GM18507 (cell line): ENCODE measurements around the gene SCAF1.
A peak's percentile ranks its signal among the peaks of the same experiment; 100 is the strongest.

ENCODE experiments used
- DNase-seq: peaks from one replicate; pipeline ENCODE4 v3.0.0; 2011; ENCODE audit warnings: low read depth; ENCODE audit not compliant: insufficient read length; ENCODE audit errors: extremely low spot score
- FAIRE-seq: peaks from 2 replicates; lab custom pipeline; 2011; peaks lifted over from hg19 to GRCh38; lab: Jason Lieb, UNC

The SCAF1 gene

DNA sequence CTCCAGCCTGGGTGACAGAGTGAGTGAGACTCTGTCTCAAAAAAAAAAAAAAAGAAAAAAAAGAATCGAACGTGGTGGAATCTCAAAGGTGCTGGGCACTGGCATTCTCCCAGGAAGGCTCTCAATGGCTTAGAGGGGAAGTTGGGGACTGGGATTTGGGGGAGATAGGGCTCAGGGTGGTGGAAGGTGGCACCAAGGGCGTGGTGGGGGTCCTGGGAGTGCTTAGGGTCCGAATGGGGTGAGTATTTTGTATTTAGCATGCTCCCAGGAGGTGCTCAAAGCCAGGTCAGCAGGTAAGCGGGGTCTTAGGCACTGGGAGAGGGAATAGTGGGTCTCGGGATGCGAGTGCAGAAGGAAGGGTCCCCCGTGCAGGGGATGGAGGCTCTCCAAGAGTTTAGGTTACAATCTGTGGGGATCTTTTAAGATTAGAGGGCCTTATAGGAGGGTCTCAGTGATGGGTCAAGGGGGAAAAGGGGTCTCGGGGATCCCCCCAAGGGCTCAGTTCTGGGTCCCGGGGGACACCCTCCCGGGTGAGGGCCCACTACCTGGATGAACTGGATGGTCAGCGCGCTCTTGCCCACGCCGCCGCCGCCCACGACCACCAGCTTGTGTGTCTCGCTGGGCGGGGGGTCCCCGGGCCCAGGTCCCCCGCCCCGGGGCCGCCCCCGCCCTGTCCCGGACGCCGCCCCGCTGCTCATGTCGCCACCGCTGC, 2.5 kb upstream of the SCAF1 start:
- FAIRE-seq, result no peak
- no peak for DNase-seq

DNA sequence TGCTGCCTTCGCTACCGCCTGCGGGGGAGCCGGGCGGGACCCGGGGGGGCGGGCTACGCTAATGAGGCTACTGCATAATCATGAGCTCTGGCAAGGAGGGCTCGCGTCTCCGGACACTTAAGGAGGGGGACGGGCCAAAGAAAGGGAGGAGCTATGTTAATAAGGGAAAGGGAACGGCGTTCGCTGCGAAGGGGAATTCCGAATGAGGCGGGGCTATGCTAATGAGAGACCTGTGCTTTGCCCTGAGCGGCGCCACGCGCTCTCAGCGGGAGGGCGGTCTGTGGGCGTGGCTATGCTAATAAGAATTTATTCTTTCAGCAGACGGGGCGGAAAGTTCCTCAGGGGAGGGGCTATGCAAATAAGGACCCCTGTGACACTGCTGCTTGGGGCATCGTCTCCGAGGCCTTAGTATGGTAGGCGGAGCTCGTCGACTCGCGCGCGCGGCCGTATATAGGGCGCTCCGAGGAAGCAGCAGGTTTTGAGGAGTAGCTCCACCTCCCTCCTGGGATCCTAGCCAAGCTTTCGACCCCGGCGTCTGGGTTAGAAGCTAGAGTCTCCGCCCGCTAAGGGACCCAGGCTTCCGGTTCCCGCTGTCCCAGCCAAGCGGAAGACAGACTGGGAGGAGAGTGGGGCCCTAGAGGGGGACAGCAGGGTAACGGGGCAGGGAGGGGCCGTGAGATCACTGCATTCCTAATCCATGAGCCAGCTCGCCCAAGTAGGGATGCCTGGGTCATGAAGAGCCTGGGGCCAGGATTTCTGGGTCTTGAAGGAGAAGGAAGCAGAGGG, 1.7 kb upstream of the SCAF1 start, which contains the start of gene RRAS:
Gene RRAS (minus strand): TSS at position 31 of the 786 bp plus-strand sequence. CDS start 45 bp downstream, outside the sequence.
- DNase-seq (peak; percentile 94), FAIRE-seq (peak; percentile 99)

DNA sequence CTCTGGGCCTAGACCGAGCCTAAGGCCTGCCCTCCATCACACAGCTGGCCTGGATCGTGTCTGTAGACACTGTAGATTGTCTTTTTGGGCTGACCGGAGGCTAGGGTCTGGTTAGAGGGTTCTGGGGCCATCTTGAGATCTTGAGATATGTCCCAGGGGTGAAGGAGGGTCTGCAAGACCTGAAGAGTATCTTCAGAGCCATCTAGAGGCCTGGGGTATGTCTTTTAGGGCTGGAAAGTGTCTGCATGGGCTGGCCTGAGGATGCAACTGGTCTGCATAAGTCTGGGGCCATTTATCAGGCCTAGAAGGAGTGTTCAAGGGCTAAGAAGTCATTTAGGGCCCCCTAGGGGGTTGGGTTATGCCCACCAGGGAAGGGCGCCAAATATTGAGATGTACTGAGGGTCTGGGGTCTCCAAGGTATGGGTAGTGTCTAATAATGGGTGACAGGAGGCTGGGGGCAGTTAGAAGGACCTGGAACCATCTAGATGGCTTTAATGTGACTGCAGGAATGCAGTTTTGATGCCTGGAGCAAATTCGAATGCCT, 555 bp downstream of the SCAF1 start:
- no peak for FAIRE-seq
- no peak for DNase-seq

DNA sequence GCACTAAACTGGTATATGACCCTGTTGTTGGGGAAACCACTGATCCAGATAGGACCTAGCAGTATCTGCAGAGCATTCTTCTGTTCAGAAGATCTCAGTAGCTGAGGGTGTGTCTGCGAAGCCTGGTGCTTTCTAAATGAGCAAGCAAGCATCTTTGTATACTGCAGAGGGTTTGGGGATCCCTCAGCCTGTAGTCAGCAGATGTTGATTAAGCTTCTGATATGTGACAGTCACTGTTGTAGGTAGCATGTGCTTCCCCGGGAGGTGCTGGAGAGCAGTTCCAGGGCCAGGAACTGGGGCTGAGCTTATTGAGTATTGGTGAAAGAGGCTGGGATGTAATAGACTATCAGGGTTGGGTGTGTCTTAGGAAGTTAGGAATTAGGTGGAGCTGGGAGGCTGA, 1.5 kb downstream of the SCAF1 start:
- DNase-seq (no peak), FAIRE-seq (peak; percentile 38)

DNA sequence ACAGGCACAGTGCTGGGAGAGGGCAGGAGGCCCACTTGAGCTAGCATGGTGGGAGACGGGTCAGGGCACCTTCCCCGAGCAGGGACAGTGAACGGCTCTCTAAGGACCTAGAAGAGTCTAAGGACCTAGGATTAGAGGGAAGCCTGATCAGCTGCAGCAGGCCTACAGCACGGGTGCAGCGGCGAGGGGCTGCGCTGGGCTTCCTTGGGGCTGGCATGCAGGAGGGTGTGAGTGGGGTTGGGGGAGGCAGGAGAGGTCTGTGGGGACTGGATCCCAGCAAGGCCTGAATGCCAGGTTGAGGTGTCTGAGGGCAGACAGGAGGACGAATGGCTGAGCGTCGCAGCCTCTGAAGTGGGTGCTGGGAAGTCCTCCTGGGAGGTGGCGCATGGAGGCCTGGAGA, 3.6 kb downstream of the SCAF1 start:
- FAIRE-seq (no peak), DNase-seq (no peak)

DNA sequence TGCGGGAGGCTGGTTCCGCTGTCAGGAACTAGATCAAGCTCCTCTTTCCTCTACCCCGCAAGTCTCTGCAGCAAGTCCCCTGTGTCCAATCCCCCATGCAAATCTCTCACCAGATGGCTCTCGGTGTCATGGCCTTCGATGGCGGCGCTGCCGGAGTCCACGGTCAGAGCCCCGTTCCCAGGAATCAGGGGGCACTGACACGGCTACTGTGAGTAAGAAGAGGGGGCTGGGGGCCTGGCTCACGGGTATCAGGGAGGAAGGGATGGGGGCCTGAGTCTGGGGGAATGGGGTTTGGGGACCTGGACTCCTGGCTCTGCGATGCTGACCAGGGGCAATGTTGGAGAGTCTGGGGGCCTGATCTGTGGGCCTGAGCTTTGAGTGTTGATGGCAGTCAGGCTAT, 4.0 kb downstream of the SCAF1 start:
- no peak for DNase-seq
- no peak for FAIRE-seq

DNA sequence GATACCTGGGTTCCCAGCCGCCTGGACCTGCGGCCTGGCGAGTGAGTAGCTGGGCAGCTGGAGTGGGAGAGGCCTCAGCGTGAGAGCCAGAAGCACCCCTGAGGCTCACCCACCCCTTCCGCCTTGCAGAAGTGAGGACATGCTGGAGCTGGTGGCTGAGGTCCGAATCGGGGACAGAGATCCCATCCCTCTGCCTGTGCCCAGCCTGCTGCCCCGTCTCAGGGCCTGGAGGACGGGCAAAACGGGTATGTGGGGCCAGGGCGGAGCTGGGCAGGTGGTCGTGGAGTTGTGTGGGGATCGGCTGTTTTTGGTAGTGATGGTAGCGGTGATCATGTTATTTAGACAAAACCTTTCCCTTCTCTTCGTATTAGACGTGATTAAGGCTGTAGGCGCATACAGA, 4.6 kb downstream of the SCAF1 start:
- DNase-seq (no peak), FAIRE-seq (no peak)

DNA sequence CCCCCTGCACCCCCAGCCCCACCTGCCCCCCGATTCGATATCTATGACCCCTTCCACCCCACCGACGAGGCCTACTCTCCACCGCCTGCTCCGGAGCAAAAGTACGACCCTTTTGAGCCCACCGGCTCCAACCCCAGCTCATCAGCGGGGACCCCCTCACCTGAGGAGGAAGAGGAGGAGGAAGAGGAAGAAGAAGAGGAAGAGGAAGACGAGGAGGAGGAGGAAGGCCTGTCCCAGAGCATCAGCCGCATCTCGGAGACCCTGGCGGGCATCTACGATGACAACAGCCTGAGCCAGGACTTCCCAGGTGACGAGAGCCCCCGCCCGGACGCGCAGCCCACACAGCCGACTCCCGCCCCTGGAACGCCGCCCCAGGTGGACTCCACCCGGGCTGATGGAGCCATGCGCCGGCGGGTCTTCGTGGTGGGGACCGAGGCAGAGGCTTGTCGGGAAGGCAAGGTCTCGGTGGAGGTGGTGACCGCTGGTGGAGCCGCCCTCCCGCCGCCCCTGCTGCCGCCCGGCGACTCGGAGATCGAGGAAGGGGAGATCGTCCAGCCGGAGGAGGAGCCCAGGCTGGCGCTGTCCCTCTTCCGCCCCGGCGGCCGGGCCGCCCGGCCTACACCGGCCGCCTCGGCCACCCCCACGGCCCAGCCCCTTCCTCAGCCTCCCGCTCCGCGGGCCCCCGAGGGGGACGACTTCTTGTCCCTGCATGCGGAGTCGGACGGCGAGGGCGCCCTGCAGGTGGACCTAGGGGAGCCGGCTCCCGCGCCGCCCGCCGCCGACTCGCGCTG, 9.2 kb downstream of the SCAF1 start:
- DNase-seq (no peak), FAIRE-seq (no peak)

DNA sequence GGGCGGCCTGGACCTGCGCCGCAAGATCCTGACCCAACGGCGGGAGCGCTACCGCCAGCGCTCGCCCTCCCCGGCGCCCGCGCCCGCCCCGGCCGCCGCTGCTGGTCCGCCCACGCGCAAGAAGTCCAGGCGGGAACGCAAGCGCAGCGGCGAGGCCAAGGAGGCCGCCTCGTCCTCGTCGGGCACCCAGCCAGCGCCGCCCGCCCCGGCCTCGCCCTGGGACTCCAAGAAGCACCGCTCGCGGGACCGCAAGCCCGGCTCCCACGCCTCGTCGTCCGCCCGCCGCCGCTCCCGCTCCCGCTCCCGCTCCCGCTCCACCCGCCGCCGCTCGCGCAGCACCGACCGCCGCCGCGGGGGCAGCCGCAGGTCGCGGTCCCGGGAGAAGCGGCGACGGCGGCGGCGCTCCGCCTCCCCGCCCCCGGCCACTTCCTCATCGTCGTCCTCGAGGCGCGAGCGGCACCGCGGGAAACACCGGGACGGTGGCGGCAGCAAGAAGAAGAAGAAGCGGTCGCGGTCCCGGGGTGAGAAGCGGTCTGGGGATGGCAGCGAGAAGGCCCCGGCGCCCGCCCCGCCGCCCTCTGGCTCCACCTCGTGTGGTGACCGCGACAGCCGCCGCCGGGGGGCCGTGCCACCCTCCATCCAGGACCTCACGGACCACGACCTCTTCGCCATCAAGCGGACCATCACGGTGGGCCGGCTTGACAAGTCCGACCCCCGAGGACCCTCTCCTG, 10.0 kb downstream of the SCAF1 start:
- DNase-seq (no peak), FAIRE-seq (no peak)

DNA sequence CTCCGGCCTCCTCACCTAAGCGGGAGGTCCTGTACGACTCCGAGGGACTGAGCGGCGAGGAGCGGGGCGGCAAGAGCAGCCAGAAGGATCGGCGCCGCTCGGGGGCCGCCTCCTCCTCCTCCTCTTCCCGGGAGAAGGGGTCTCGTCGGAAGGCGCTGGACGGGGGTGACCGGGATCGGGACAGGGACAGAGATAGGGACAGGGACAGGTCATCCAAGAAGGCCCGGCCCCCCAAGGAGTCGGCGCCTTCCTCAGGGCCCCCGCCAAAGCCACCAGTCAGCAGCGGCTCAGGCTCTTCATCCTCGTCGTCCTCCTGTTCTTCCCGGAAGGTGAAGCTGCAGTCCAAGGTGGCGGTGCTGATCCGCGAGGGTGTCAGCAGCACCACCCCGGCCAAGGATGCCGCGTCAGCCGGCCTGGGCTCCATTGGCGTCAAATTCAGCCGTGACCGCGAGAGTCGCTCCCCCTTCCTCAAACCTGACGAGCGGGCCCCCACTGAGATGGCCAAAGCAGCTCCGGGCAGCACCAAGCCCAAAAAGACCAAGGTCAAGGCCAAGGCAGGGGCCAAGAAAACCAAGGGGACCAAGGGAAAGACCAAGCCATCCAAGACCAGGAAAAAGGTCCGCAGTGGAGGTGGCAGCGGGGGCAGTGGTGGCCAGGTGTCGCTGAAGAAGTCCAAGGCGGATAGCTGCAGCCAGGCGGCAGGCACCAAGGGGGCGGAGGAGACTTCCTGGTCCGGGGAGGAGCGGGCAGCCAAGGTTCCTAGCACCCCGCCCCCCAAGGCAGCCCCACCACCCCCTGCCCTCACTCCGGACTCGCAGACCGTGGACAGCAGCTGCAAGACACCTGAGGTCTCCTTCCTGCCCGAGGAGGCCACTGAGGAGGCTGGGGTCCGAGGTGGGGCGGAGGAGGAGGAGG, 10.8 kb downstream of the SCAF1 start:
- no peak for DNase-seq
- FAIRE-seq, result no peak

DNA sequence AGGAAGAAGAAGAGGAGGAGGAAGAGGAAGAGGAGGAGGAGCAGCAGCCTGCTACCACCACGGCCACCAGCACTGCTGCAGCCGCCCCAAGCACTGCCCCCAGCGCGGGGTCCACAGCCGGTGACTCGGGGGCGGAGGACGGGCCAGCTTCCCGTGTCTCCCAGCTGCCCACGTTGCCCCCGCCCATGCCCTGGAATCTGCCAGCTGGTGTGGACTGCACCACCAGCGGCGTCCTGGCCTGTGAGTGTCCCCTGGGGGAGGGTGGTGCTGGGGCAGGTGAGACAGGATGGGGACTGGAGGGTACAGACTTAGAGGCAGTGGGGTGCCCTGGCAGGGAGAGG, 11.4 kb downstream of the SCAF1 start:
- DNase-seq (no peak), FAIRE-seq (no peak)

DNA sequence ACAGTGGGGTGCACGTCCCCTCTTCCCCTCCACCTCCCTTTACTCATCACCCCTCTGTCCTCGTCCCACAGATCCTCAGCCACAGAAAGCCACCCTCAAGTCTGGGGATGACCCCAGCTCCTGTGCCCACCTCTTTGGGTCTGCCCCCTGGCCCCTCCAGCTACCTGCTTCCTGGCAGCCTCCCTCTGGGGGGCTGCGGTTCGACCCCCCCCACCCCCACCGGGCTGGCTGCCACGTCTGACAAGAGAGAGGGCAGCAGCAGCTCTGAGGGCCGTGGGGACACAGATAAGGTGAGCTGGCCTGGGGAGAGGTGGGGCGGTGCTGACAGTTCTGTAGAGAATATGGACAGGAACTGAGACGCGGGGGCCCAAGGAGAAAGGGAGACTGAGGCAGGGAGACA, 12.6 kb downstream of the SCAF1 start:
- no peak for FAIRE-seq
- no peak for DNase-seq

DNA sequence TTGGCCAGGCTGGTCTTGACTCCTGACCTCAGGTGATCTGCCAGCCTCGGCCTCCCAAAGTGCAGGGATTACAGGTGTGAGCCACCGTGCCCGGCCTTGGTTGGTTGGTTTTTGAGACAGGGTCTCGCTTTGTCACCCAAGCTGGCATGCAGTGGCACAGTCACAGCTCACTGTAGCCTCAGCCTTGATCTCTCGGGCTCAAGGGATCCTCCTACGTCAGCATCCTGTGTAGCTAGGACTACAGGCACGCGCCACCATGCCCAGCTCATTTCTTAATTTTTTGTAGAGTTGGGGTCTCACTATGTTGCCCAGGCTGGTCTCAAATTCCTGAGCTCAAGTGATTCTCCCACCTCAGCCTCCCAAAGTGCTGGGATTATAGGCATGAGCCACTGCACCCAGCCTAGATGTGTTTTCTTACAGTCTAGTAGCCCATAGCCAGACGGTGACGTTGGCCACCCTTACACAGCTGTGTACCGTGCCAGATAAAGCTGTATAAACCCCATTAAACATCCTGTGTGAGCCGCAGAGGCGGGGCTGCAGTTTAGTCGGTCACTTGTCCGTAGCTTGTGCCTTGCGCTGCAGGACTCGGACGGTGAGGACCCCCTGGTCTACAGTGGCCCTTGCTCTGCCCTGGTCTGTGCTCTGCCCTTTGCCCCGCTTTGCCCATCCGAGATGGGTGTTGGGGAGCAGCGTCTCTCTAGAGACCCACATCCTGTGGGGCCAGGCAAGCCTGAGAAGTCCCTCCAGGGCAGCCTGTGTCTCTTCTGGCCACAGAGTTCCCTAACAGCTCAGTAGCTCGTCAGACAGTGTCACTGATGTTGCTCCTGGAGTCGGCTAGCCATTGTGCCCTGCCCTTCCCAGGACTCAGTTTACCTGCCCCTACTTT, 13.8 kb downstream of the SCAF1 start:
- no peak for DNase-seq
- FAIRE-seq, result no peak

DNA sequence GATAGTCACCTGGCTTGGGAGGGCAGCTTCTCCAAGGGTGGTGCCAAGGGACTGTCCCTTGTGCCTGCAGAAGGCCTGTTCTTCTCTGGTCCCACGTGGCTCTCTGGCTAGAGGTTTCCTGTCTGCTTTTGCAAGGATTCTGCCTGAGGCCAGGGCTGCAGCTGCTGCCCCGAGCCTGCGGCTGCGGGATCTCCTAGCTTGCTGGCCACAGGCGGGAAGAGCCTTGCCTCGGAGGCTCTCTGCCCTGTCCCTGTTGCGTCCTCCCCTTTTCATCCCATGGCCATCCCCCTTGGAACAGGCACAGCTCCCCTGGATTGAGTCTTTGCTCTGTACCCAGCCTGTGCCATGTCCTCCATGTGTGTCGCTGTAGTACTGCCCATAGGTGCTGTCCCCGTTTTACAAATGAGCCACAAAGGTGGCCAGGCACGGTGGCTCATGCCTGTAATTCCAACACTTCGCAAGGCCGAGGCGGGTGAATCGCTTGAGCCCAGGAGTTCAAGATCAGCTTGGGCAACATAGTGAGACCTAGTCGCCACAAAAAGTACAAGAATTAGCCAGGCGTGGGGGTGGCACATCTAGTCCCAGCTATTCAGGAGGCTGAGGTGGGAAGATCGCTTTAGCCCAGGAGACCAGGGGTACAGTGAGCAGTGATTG, 14.6 kb downstream of the SCAF1 start:
- FAIRE-seq, result no peak

DNA sequence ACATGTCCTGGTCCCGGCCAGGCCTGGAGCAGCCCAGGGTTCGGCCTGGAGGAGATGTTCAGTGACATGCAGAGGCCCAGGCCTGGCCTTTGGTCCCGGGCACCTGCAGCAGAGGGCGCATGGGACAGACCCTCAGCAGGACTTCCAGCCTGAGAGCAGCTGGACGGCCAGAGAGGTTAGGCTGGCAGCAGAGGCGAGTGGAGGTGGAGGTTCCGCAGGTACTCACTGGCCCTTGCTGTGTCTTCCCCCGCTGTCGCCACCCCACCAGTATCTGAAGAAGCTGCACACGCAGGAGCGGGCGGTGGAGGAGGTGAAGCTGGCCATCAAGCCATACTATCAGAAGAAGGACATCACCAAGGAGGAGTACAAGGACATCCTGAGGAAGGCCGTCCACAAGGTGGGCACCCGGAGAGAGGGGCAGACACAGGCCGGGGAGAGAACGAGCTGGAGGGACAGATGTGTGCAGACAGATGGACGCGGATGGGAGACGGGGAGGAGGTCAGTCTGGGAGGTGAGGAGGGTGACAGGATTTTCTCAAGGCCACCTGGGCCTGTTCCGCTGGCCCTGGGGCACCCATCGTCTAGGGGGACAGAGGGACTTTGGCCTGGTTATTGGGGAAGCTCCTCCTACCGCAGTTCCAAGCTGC, 15.6 kb downstream of the SCAF1 start:
- DNase-seq, result no peak
- no peak for FAIRE-seq

More for the DNA sequence above, 14.6 kb downstream of the SCAF1 start:
- no peak for DNase-seq

DNA sequence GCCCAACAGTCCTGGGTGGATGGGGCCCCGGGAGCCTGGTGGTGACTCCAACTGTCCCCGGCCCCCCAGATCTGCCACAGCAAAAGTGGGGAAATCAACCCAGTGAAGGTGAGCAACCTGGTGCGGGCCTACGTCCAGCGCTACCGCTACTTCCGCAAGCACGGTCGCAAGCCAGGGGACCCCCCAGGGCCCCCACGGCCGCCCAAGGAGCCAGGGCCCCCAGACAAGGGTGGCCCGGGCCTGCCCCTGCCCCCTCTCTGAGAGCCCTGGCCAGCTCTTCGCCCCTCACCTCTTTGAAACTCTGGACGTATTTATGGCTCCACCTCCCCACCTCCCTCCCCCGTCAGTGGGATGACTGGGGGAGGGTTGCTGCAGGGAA, 16.1 kb downstream of the SCAF1 start:
- no peak for FAIRE-seq

More for the DNA sequence above, 16.1 kb downstream of the SCAF1 start:
- no peak for DNase-seq
